Measurements from ENCODE around the gene CCIN. TPM values are rescaled to one million over a fixed set of nuclear protein-coding genes. Genes with fewer than 3 reads are reported as not detected.

Gene CCIN
- total RNA-seq, 4 donors from 2014 or later: not detected

- H3K4me3 ChIP-seq (ENCODE audit: low read depth, poor library complexity, severe bottlenecking): no peak overlapping the region
- DNase-seq (ENCODE audit: low spot score in 2 of 2): no peak
- intact Hi-C loops (cut with DNase I; ENCODE audit: low total_unique reads): no loop called here
- 29 to 45% methylated on average over 11 to 12 of the region's 12 CpGs for WGBS, 2 donors
- TF ChIP-seq CTCF (IDR thresholded peaks at IDR 0.05) (no peak), POLR2A (IDR thresholded peaks at IDR 0.05) (no peak)
These were observed 31.7 kb upstream of the CCIN start for GRCh38 chr9:36137392-36138004.

- WGBS, 2 donors: 94 to 95% methylated on average over 10 of the region's 10 CpGs
- TF ChIP-seq POLR2A (IDR thresholded peaks at IDR 0.05): no peak
- H3K4me3 ChIP-seq (ENCODE audit: low read depth, poor library complexity, severe bottlenecking): no peak overlapping the region
- intact Hi-C loops (cut with DNase I; ENCODE audit: low total_unique reads): no loop called here
- DNase-seq (ENCODE audit: low spot score in 2 of 2): no peak
These were observed 30.7 kb upstream of the CCIN start for GRCh38 chr9:36138496-36138895.

- H3K4me3 ChIP-seq (ENCODE audit: low read depth, poor library complexity, severe bottlenecking): no peak overlapping the region
- intact Hi-C loops (cut with DNase I; ENCODE audit: low total_unique reads): no loop called here
These were observed 30.3 kb upstream of the CCIN start for GRCh38 chr9:36138901-36139300.

GRCh38 chr9:36140086-36141084, 28.8 kb upstream of the CCIN start:
- no peak overlapping the region for H3K4me3 ChIP-seq (ENCODE audit: low read depth, poor library complexity, severe bottlenecking)
- TF ChIP-seq POLR2A (IDR thresholded peaks at IDR 0.05) (no peak), CTCF (IDR thresholded peaks at IDR 0.05) (no peak)
- DNase-seq (ENCODE audit: low spot score in 2 of 2): no peak
- WGBS, 2 donors: 78 to 85% methylated on average over 11 of the region's 11 CpGs
- intact Hi-C loops (cut with DNase I; ENCODE audit: low total_unique reads): no loop called here

More at GRCh38 chr9:36138901-36139300, 30.3 kb upstream of the CCIN start:
- TF ChIP-seq POLR2A (IDR thresholded peaks at IDR 0.05): no peak
- TF ChIP-seq CTCF (IDR thresholded peaks at IDR 0.05): no peak
- 88 to 95% methylated on average over 5 of the region's 5 CpGs for WGBS, 2 donors
- no peak for DNase-seq (ENCODE audit: low spot score in 2 of 2)

- TF ChIP-seq POLR2A (IDR thresholded peaks at IDR 0.05): no peak
- TF ChIP-seq CTCF (IDR thresholded peaks at IDR 0.05): no peak
- 32 to 55% methylated on average over 4 of the region's 4 CpGs for WGBS, 2 donors
- H3K4me3 ChIP-seq (ENCODE audit: low read depth, poor library complexity, severe bottlenecking): no peak overlapping the region
- intact Hi-C loops (cut with DNase I; ENCODE audit: low total_unique reads): no loop called here
- DNase-seq (ENCODE audit: low spot score in 2 of 2): no peak
These were observed 27.9 kb upstream of the CCIN start for GRCh38 chr9:36141288-36141687.

GRCh38 chr9:36141761-36142160, 27.4 kb upstream of the CCIN start:
- TF ChIP-seq POLR2A (IDR thresholded peaks at IDR 0.05) (no peak), CTCF (IDR thresholded peaks at IDR 0.05) (no peak)
- no peak for DNase-seq (ENCODE audit: low spot score in 2 of 2)
- 90 to 92% methylated on average over 7 of the region's 7 CpGs for WGBS, 2 donors
- H3K4me3 ChIP-seq (ENCODE audit: low read depth, poor library complexity, severe bottlenecking): no peak overlapping the region
- intact Hi-C loops (cut with DNase I; ENCODE audit: low total_unique reads): no loop called here
